K562 (cell line): ENCODE data around the gene SPDYE1. TPM values are rescaled to one million over a fixed set of nuclear protein-coding genes. Genes with fewer than 3 reads are reported as not detected.

Source experiments
- ATAC-seq: fragments of 200-7000 bp; cut with Tn5 transposase; 3 replicates; pipeline ENCODE4 v1.9.1; 2020; ENCODE audit warnings: moderate library complexity
- BruUV-seq: library from RNA; stranded (reverse); fragments of 400-500 nt; replicated peaks from 2 replicates; lab custom pipeline; 2021; lab: Mats Ljungman, UMichigan
- CTCF ChIA-PET: fragments of 300-600 bp; formaldehyde crosslinking; extraction: SDS; loops from one replicate; lab custom pipeline; 2021; ENCODE audit warnings: low intra/inter-chr PET ratio; lab: Yijun Ruan, JAX
- POLR2A ChIA-PET: fragments of 300-600, 350-650 bp; sonication (Branson Sonifier 250); formaldehyde crosslinking; extraction: SDS; loops from one replicate; lab custom pipeline; 2021; ENCODE audit warnings: antibody characterized with exemption, inconsistent platforms; lab: Yijun Ruan, JAX
- DNase-seq, 4 experiments: peaks; one replicate each; pipeline versions ENCODE4 v3.0.0 to v3.0.0-alpha.2; 2011 to 2018; ENCODE audit warnings: low spot score in 3 of 4, mixed read lengths in 3 of 4; ENCODE audit errors: extremely low read depth in 1 of 4
- FAIRE-seq: peaks from 2 replicates; lab custom pipeline; 2011; peaks lifted over from hg19 to GRCh38; lab: Jason Lieb, UNC
- H2AFZ ChIP-seq: 2 replicates; pipeline ENCODE4 v1.6.0; 2011; ENCODE audit warnings: low read depth, low read length, control low read depth, inconsistent platforms
- H3K27ac ChIP-seq: fragments of 200-600 bp; 3 replicates; pipeline ENCODE4 v1.8.0; 2011; ENCODE audit warnings: low read depth, mild to moderate bottlenecking, control low read depth, inconsistent platforms, low read length, moderate library complexity, mixed read lengths; ENCODE audit errors: extremely low read depth
- H3K27me3 ChIP-seq, 2 experiments: fragments of 300-600 bp in 1 of 2; 2 replicates in 1 of 2; 3 replicates in 1 of 2; pipeline versions ENCODE4 v1.6.0 to v1.8.0; 2011; ENCODE audit warnings: inconsistent platforms in 2 of 2, low read length in 2 of 2, mild to moderate bottlenecking in 1 of 2, mixed read lengths in 1 of 2, moderate library complexity in 1 of 2; ENCODE audit not compliant: control insufficient read depth in 2 of 2, insufficient read depth in 2 of 2
- H3K36me3 ChIP-seq: fragments of 300-600 bp; 3 replicates; pipeline ENCODE4 v1.8.0; 2011; ENCODE audit warnings: mild to moderate bottlenecking, low read length, inconsistent platforms; ENCODE audit not compliant: control insufficient read depth, insufficient read depth
- H3K4me1 ChIP-seq, 2 experiments: fragments of 200-600 bp in 1 of 2; replicated peaks in 1 of 2; 2 replicates in 1 of 2; 3 replicates in 1 of 2; pipeline versions ENCODE4 v1.5.1 to v1.8.0; 2011; ENCODE audit warnings: inconsistent platforms in 2 of 2, low read length in 2 of 2, mild to moderate bottlenecking in 1 of 2, mixed read lengths in 1 of 2, moderate library complexity in 1 of 2; ENCODE audit not compliant: control insufficient read depth in 2 of 2, insufficient read depth in 2 of 2
- H3K4me2 ChIP-seq: 2 replicates; pipeline ENCODE4 v1.6.1; 2011; ENCODE audit warnings: low read length, control low read depth, inconsistent platforms, mixed read lengths; ENCODE audit not compliant: insufficient read depth
- H3K4me3 ChIP-seq: fragments of 200-600 bp; sonication (generic), shearing (Covaris generic); 2 replicates; pipeline ENCODE4 v1.5.1; 2016; ENCODE audit warnings: control low read depth, inconsistent platforms
- H3K79me2 ChIP-seq: fragments of 200-600 bp; 3 replicates; pipeline ENCODE4 v1.8.0; 2011; ENCODE audit warnings: low read length, inconsistent platforms; ENCODE audit not compliant: control insufficient read depth, insufficient read depth
- H3K9ac ChIP-seq, 2 experiments: 2 replicates each; pipeline versions ENCODE4 v1.6.0 to v1.6.1; 2011; ENCODE audit warnings: low read depth in 2 of 2, low read length in 2 of 2, control low read depth in 1 of 2, inconsistent platforms in 1 of 2, mild to moderate bottlenecking in 1 of 2, mixed read lengths in 1 of 2; ENCODE audit not compliant: insufficient read depth in 1 of 2
- H3K9me1 ChIP-seq: one replicate; pipeline ENCODE4 v1.6.0; 2011; ENCODE audit warnings: inconsistent platforms, mild to moderate bottlenecking, low read length, moderate library complexity; ENCODE audit not compliant: control insufficient read depth, insufficient read depth
- H3K9me3 ChIP-seq: replicated peaks from 2 replicates; pipeline ENCODE4 v1.5.1; 2011; ENCODE audit warnings: low read depth, low read length, inconsistent platforms; ENCODE audit not compliant: control insufficient read depth, insufficient read depth
- H4K20me1 ChIP-seq: replicated peaks from 2 replicates; pipeline ENCODE4 v1.6.1; 2011; ENCODE audit warnings: low read length, inconsistent platforms, mixed read lengths; ENCODE audit not compliant: control insufficient read depth, insufficient read depth
- ERF ChIP-seq: fragments of 450-650 bp; formaldehyde crosslinking; IDR thresholded peaks from 2 replicates; pipeline ENCODE4 v1.4.0; 2020; ENCODE audit warnings: mild to moderate bottlenecking, mixed read lengths
- GABPB1 ChIP-seq: sonication (generic); formaldehyde crosslinking; IDR thresholded peaks from 2 replicates; pipeline ENCODE4 v1.8.0; 2022; ENCODE audit warnings: mild to moderate bottlenecking, missing genetic modification reagents
- NELFE ChIP-seq: IDR thresholded peaks from 2 replicates; pipeline ENCODE4 v1.6.1; 2011; ENCODE audit warnings: mild to moderate bottlenecking; ENCODE audit not compliant: insufficient read depth, insufficient read length
- PML ChIP-seq: IDR thresholded peaks from 2 replicates; pipeline ENCODE4 v1.6.1; 2012; ENCODE audit warnings: low read length, inconsistent platforms
- POLR2AphosphoS5 ChIP-seq: IDR thresholded peaks from 2 replicates; pipeline ENCODE4 v1.6.1; 2011; ENCODE audit warnings: mild to moderate bottlenecking, low read depth, low read length, moderate library complexity; ENCODE audit not compliant: control insufficient read depth, insufficient read depth
- PTBP1 ChIP-seq: fragments of 200-400 bp; formaldehyde crosslinking; IDR thresholded peaks from 2 replicates; pipeline ENCODE4 v1.6.1; 2017; ENCODE audit warnings: low read depth, low read length
- SMARCB1 ChIP-seq: IDR thresholded peaks from 2 replicates; pipeline ENCODE4 v1.6.1; 2011; ENCODE audit warnings: improper control_type of control experiment, low read depth; ENCODE audit not compliant: insufficient read length
- SREBF2 ChIP-seq: sonication (generic); formaldehyde crosslinking; IDR thresholded peaks from 2 replicates; pipeline ENCODE4 v1.4.0; 2020; ENCODE audit warnings: mild to moderate bottlenecking, missing genetic modification reagents
- ZNF124 ChIP-seq: sonication (generic); formaldehyde crosslinking; IDR thresholded peaks from 2 replicates; pipeline ENCODE4 v1.8.1; 2022; ENCODE audit warnings: missing genetic modification reagents
- ZNF644 ChIP-seq: fragments of 200-800 bp; sonication (Bioruptor generic); IDR thresholded peaks from 2 replicates; pipeline ENCODE4 v1.6.1; 2016; ENCODE audit warnings: low read depth, missing genetic modification characterization, missing compliant biosample characterization
- WGBS: fragments of 100-300 bp; shearing (Covaris generic); methylation state at CpG from one replicate; pipeline ENCODE4 v1.1.6; 2016; ENCODE audit warnings: low coverage, mixed read lengths; ENCODE audit not compliant: insufficient coverage; ENCODE audit errors: missing lambda C conversion rate; 5-methylcytosine and 5-hydroxymethylcytosine counted together
- in situ Hi-C: fragments of 300-500 bp; cut with MboI; formaldehyde crosslinking; loops from 4 replicates; pipeline ENCODE4 v1.15.0; 2018; ENCODE audit warnings: inconsistent platforms, mixed read lengths
- intact Hi-C: fragments of 100-400 bp; cut with micrococcal nuclease; formaldehyde crosslinking; loops from 2 replicates; pipeline ENCODE4 v1.14.2; 2022
- polyA plus RNA-seq, 8 experiments: library from polyadenylated mRNA; depleted of rRNA in 4 of 8; stranded (reverse) in 5 of 8; unstranded in 3 of 8; fragments of >200 nt; fragmentation: Nextera tagmentation in 2 of 8; fragmentation: Illumina TruSeq in 1 of 8; extraction: Ambion mirVana in 2 of 8; extraction: Trizol in 1 of 8; gene quantifications; 2 replicates each; pipeline versions ENCODE4 v1.2.1 to v1.2.3, GENCODE V29; 2011 to 2014; ENCODE audit warnings: inconsistent platforms in 1 of 8, missing spikeins in 1 of 8
- total RNA-seq, 7 experiments: library from RNA; depleted of rRNA in 6 of 7; stranded (reverse); fragments of >200 nt in 6 of 7; fragmentation: Illumina TruSeq in 2 of 7; extraction: Trizol in 2 of 7; gene quantifications; 2 replicates each; pipeline versions ENCODE4 v1.2.1 to v1.2.3, GENCODE V29; 2011 to 2021; ENCODE audit warnings: low replicate concordance in 1 of 7
- TF ChIP-seq, protein P1 (sequence below): IDR thresholded peaks from 2 replicates; pipeline ENCODE4 v1.6.1; 2016; ENCODE audit warnings: missing genetic modification characterization, missing compliant biosample characterization
- TF ChIP-seq, protein P2 (sequence below): sonication (generic); formaldehyde crosslinking; IDR thresholded peaks from 2 replicates; pipeline ENCODE4 v1.8.1; 2023; ENCODE audit warnings: mild to moderate bottlenecking, missing genetic modification reagents
- TF ChIP-seq, protein P3 (sequence below): fragments of 250-450 bp; sonication (Bioruptor Pico); IDR thresholded peaks from 2 replicates; pipeline ENCODE4 v1.8.0; 2022; ENCODE audit warnings: moderate library complexity, mild to moderate bottlenecking, inconsistent platforms
- TF ChIP-seq, protein P4 (sequence below): fragments of 250-450 bp; sonication (Bioruptor Pico); IDR thresholded peaks from 2 replicates; pipeline ENCODE4 v1.5.0; 2021; ENCODE audit warnings: mild to moderate bottlenecking, borderline replicate concordance

Gene SPDYE1
- total and polyA plus RNA-seq, 9 of the 15 experiments (the other 6 are each of a cell fraction or from before 2014, with no cell fraction given): 0.04 to 0.10 TPM; not detected in 7

DNA sequence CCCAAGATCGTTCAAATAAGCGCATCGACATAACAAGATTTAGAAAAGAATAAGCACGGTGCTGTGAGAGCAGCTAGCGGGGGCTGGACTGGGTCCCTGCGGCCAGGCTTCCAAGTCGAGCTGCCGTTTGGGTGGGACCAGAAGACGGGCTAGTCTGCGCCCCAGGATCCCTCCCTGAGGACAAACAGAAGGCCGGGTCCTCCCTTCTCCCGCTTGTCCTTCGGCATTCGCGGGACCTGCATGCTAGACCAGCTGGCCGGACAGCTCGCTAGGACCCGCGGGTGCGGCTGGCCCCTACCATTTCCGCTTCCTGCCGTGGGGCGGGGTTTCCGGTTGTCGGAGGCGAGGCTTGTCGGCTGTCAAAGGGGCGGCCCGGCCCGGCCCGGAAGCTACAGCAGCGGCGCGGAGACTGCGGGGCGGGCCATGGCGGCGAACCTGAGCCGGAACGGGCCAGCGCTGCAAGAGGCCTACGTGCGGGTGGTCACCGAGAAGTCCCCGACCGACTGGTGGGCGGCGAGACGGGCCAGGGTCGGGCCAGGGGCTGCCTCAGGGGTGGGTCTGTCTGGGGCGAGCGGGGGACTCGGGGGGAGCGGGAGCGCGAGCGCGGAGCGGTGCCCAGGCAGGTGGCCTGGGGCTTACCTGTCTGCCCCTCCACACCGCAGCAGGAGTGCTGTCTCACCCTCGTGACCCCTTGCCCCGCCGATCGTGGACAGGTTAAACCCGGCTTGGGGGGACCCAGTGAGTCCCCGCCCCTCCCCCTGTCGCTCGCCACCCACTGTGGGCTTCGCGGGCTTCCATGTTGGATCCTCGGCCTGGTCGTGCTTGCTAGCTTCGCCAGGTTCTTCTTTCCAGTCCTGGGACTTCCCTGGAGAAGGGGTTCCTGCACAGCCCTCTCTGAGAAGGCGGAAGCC is 46.9 kb downstream of the SPDYE1 start, which contains the start of gene DBNL:
Gene DBNL (plus strand): TSS at position 388 of the 911 bp plus-strand sequence. CDS start 36 bp downstream, at position 424.
- FAIRE-seq (peak; percentile 51), ATAC-seq (peak; percentile 97), DNase-seq (peak; percentile 81 to 95 (median 87))
- Histone ChIP-seq H2AFZ (peak within 1 kb of the TSS; percentile 92), H3K27ac (peak within 1 kb of the TSS; percentile 81), H3K27me3 (no peaks in the 10 kb centered on the region), H4K20me1 (peaks cover 3% of the 10 kb centered on the region; the same call in 1 of the 2 replicates), H3K9me1 (peaks cover 7% of the 10 kb centered on the region), H3K79me2 (peaks cover 41% of the 10 kb centered on the region), H3K4me3 (peak within 1 kb of the TSS; percentile 89), H3K4me2 (peak within 1 kb of the TSS; percentile 97), H3K36me3 (peaks cover 21% of the 10 kb centered on the region; the same call in 2 of the 3 replicates), H3K9ac (peak within 1 kb of the TSS; percentile 81 to 98), H3K9me3 (no peaks in the 10 kb centered on the region), H3K4me1 (peaks cover 14 to 37% of the 10 kb centered on the region in 2 experiments; a peak in 4 of 5 replicates)
- intact Hi-C loops: no loop called here
- no TSS peak for BruUV-seq
- ChIA-PET CTCF (no interaction called here), POLR2A (interaction anchor here (0.5 to 1.0 kb wide), 4 partner anchors 10 to 462 kb away, joined by 3 to 4 read pairs (median 4); partner anchors contain the start of gene STK17A)
- in situ Hi-C loops: no loop called here
- WGBS: under 1% methylated on average over 54 of the region's 74 CpGs
- TF ChIP-seq NELFE (no peak), ZNF124 (CRISPR knock-in tag) (no peak), PML (peak; percentile 74; the same call in 1 of the 2 replicates), POLR2AphosphoS5 (peak; percentile 82), ERF (CRISPR knock-in tag) (peak; percentile 21; the same call in 1 of the 2 replicates), SREBF2 (CRISPR knock-in tag) (no peak), GABPB1 (CRISPR knock-in tag) (peak; percentile 98), SMARCB1 (no peak), PTBP1 (no peak), ZNF644 (tag) (no peak)
- TF ChIP-seq, protein P1, sequence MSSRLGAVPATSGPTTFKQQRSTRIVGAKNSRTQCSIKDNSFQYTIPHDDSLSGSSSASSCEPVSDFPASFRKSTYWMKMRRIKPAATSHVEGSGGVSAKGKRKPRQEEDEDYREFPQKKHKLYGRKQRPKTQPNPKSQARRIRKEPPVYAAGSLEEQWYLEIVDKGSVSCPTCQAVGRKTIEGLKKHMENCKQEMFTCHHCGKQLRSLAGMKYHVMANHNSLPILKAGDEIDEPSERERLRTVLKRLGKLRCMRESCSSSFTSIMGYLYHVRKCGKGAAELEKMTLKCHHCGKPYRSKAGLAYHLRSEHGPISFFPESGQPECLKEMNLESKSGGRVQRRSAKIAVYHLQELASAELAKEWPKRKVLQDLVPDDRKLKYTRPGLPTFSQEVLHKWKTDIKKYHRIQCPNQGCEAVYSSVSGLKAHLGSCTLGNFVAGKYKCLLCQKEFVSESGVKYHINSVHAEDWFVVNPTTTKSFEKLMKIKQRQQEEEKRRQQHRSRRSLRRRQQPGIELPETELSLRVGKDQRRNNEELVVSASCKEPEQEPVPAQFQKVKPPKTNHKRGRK (tag): no peak
- TF ChIP-seq, protein P2, sequence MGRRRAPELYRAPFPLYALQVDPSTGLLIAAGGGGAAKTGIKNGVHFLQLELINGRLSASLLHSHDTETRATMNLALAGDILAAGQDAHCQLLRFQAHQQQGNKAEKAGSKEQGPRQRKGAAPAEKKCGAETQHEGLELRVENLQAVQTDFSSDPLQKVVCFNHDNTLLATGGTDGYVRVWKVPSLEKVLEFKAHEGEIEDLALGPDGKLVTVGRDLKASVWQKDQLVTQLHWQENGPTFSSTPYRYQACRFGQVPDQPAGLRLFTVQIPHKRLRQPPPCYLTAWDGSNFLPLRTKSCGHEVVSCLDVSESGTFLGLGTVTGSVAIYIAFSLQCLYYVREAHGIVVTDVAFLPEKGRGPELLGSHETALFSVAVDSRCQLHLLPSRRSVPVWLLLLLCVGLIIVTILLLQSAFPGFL: no peak
- TF ChIP-seq, protein P3, sequence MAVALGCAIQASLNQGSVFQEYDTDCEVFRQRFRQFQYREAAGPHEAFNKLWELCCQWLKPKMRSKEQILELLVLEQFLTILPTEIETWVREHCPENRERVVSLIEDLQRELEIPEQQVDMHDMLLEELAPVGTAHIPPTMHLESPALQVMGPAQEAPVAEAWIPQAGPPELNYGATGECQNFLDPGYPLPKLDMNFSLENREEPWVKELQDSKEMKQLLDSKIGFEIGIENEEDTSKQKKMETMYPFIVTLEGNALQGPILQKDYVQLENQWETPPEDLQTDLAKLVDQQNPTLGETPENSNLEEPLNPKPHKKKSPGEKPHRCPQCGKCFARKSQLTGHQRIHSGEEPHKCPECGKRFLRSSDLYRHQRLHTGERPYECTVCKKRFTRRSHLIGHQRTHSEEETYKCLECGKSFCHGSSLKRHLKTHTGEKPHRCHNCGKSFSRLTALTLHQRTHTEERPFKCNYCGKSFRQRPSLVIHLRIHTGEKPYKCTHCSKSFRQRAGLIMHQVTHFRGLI (CRISPR knock-in tag): no peak
- TF ChIP-seq, protein P4, sequence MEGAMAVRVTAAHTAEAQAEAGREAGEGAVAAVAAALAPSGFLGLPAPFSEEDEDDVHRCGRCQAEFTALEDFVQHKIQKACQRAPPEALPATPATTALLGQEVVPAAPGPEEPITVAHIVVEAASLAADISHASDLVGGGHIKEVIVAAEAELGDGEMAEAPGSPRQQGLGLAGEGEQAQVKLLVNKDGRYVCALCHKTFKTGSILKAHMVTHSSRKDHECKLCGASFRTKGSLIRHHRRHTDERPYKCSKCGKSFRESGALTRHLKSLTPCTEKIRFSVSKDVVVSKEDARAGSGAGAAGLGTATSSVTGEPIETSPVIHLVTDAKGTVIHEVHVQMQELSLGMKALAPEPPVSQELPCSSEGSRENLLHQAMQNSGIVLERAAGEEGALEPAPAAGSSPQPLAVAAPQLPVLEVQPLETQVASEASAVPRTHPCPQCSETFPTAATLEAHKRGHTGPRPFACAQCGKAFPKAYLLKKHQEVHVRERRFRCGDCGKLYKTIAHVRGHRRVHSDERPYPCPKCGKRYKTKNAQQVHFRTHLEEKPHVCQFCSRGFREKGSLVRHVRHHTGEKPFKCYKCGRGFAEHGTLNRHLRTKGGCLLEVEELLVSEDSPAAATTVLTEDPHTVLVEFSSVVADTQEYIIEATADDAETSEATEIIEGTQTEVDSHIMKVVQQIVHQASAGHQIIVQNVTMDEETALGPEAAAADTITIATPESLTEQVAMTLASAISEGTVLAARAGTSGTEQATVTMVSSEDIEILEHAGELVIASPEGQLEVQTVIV: no peak
